GM23338 (cell line): ENCODE measurements around the gene MTERF4. TPM values are rescaled to one million over a fixed set of nuclear protein-coding genes. Genes with fewer than 3 reads are reported as not detected.

Experiments used
- ATAC-seq: fragments of 200-7000 bp; cut with Tn5 transposase; 3 replicates; pipeline ENCODE4 v1.9.1; 2020
- DNase-seq: peaks from one replicate; pipeline ENCODE4 v3.0.0-alpha.2; 2015; ENCODE audit warnings: low spot score
- H2AFZ ChIP-seq: fragments of 200-600 bp; sonication (generic); 2 replicates; pipeline ENCODE4 v1.8.0; 2016; ENCODE audit warnings: antibody characterized with exemption, mild to moderate bottlenecking, moderate library complexity
- H3F3A ChIP-seq: fragments of 200-600 bp; sonication (generic); replicated peaks from 2 replicates; pipeline ENCODE4 v1.8.0; 2017; ENCODE audit warnings: antibody characterized with exemption, mixed run types, low read depth
- H3K27ac ChIP-seq: fragments of 200-600 bp; sonication (generic); 2 replicates; pipeline ENCODE4 v1.6.1; 2016; ENCODE audit warnings: low read depth
- H3K27me3 ChIP-seq: fragments of 200-600 bp; sonication (generic); 2 replicates; pipeline ENCODE4 v1.8.0; 2016; ENCODE audit warnings: mild to moderate bottlenecking, mixed run types, moderate library complexity; ENCODE audit not compliant: insufficient read depth
- H3K36me3 ChIP-seq: fragments of 200-600 bp; sonication (generic); 2 replicates; pipeline ENCODE4 v1.8.0; 2016; ENCODE audit warnings: mild to moderate bottlenecking; ENCODE audit not compliant: insufficient read depth
- H3K4me1 ChIP-seq: fragments of 200-600 bp; sonication (generic); 2 replicates; pipeline ENCODE4 v1.8.0; 2016; ENCODE audit warnings: mild to moderate bottlenecking, moderate library complexity; ENCODE audit not compliant: insufficient read depth
- H3K4me2 ChIP-seq: fragments of 200-600 bp; sonication (generic); 2 replicates; pipeline ENCODE4 v1.7.1; 2017; ENCODE audit warnings: mixed run types
- H3K4me3 ChIP-seq: fragments of 200-600 bp; sonication (generic); 2 replicates; pipeline ENCODE4 v1.6.1; 2016; ENCODE audit warnings: mixed run types
- H3K79me2 ChIP-seq: fragments of 200-600 bp; sonication (generic); replicated peaks from 2 replicates; pipeline ENCODE4 v1.8.0; 2017; ENCODE audit warnings: mild to moderate bottlenecking; ENCODE audit not compliant: insufficient read depth
- H3K9me2 ChIP-seq: fragments of 200-600 bp; sonication (generic); 2 replicates; pipeline ENCODE4 v1.8.0; 2017; ENCODE audit not compliant: insufficient read depth
- H4K20me1 ChIP-seq: fragments of 200-600 bp; sonication (generic); replicated peaks from 2 replicates; pipeline ENCODE4 v1.8.0; 2017; ENCODE audit warnings: mild to moderate bottlenecking; ENCODE audit not compliant: insufficient read depth
- H3K27ac Mint-ChIP-seq: 2 replicates; pipeline ENCODE4 v1.8.0; 2020; ENCODE audit warnings: inconsistent platforms, mild to moderate bottlenecking, moderate library complexity, mixed read lengths
- H3K27me3 Mint-ChIP-seq: 3 replicates; pipeline ENCODE4 v1.8.0; 2022; ENCODE audit warnings: low read depth, mild to moderate bottlenecking, moderate library complexity, mixed read lengths, inconsistent platforms; ENCODE audit not compliant: insufficient read depth, poor library complexity
- H3K36me3 Mint-ChIP-seq: 3 replicates; pipeline ENCODE4 v1.8.0; 2021; ENCODE audit warnings: low read depth, mild to moderate bottlenecking, inconsistent platforms, moderate library complexity, mixed read lengths
- H3K4me1 Mint-ChIP-seq: 3 replicates; pipeline ENCODE4 v1.8.0; 2020; ENCODE audit warnings: mild to moderate bottlenecking, inconsistent platforms, mixed read lengths
- H3K4me3 Mint-ChIP-seq: 3 replicates; pipeline ENCODE4 v1.8.0; 2021; ENCODE audit warnings: moderate library complexity, mild to moderate bottlenecking, inconsistent platforms, mixed read lengths
- H3K9me3 Mint-ChIP-seq: 3 replicates; pipeline ENCODE4 v1.8.0; 2020; ENCODE audit warnings: moderate library complexity, mild to moderate bottlenecking, inconsistent platforms, mixed read lengths
- EZH2 ChIP-seq: fragments of 200-600 bp; sonication (generic); IDR thresholded peaks from one replicate; pipeline ENCODE4 v1.8.0; 2017; ENCODE audit warnings: antibody characterized with exemption, mild to moderate bottlenecking, low read depth; ENCODE audit not compliant: unreplicated experiment
- EZH2phosphoT487 ChIP-seq: fragments of 200-600 bp; sonication (generic); IDR thresholded peaks from one replicate; pipeline ENCODE4 v1.8.1; 2018; ENCODE audit warnings: antibody characterized with exemption; ENCODE audit not compliant: unreplicated experiment
- NANOG ChIP-seq: IDR thresholded peaks from 2 replicates; pipeline ENCODE4 v1.6.1; 2016; ENCODE audit warnings: antibody characterized with exemption, borderline replicate concordance
- POLR2AphosphoS5 ChIP-seq: IDR thresholded peaks from 2 replicates; pipeline ENCODE4 v1.6.1; 2016; ENCODE audit warnings: antibody characterized with exemption, low read depth
- REST ChIP-seq: IDR thresholded peaks from one replicate; pipeline ENCODE4 v1.6.1; 2018; ENCODE audit warnings: antibody characterized with exemption; ENCODE audit not compliant: unreplicated experiment
- ZNF114 ChIP-seq: fragments of 250-450 bp; sonication (Bioruptor Pico); IDR thresholded peaks from 2 replicates; pipeline ENCODE4 v1.5.0; 2020; ENCODE audit warnings: mild to moderate bottlenecking, moderate library complexity
- ZNF331 ChIP-seq: fragments of 250-450 bp; sonication (Bioruptor Pico); IDR thresholded peaks from 2 replicates; pipeline ENCODE4 v1.5.0; 2020; ENCODE audit warnings: low read depth, mild to moderate bottlenecking, moderate library complexity
- polyA plus RNA-seq: library from polyadenylated mRNA; unstranded; fragments of >200 nt; fragmentation: Nextera tagmentation; extraction: Ambion mirVana; gene quantifications from 2 replicates; pipeline ENCODE4 v1.2.1, GENCODE V29; 2016
- total RNA-seq: library from RNA; depleted of rRNA; stranded (reverse); fragments of >200 nt; shearing (Covaris generic); gene quantifications from 2 replicates; pipeline ENCODE4 v1.2.3, GENCODE V29; 2014
- TF ChIP-seq, protein P1 (sequence below): IDR thresholded peaks from 2 replicates; pipeline ENCODE4 v1.6.1; 2016; ENCODE audit warnings: antibody characterized with exemption

Gene MTERF4
- total and polyA plus RNA-seq, 2 experiments from 2014 or later: 15.3 to 63.6 TPM

- Histone ChIP-seq H3F3A (0 out of 2 replicates have a peak, but pooled peaks cover 6% of the 10 kb centered on the region), H3K4me3 (peak within 1 kb of the TSS; percentile 81), H3K36me3 (no peaks in the 10 kb centered on the region), H2AFZ (peak within 1 kb of the TSS; percentile 99), H4K20me1 (peaks cover 24% of the 10 kb centered on the region), H3K27ac (no peak within 1 kb of the TSS), H3K4me1 (peaks cover 26% of the 10 kb centered on the region), H3K79me2 (peaks cover 65% of the 10 kb centered on the region), H3K27me3 (no peaks in the 10 kb centered on the region), H3K4me2 (peak within 1 kb of the TSS; percentile 93), H3K9me2 (no peaks in the 10 kb centered on the region)
- Mint-ChIP-seq H3K36me3 (peaks cover 8% of the 10 kb centered on the region), H3K27me3 (peaks cover 14% of the 10 kb centered on the region), H3K27ac (peak within 1 kb of the TSS; percentile 85; the same call in 1 of the 2 replicates), H3K4me3 (peak within 1 kb of the TSS; percentile 94), H3K4me1 (peaks cover 27% of the 10 kb centered on the region), H3K9me3 (no peaks in the 10 kb centered on the region; the same call in 2 of the 3 replicates)
- TF ChIP-seq POLR2AphosphoS5: peak; percentile 73
- TF ChIP-seq EZH2phosphoT487: no peak
- ATAC-seq: peak; percentile 85
- peak; percentile 99 for DNase-seq
Measured at GRCh38 chr2:241148891-241149674, 47.0 kb upstream of the MTERF4 start, which contains the start of gene PASK. Gene PASK (minus strand): TSS chr2:241149472. CDS start chr2:241143032, 6,440 bp downstream.

DNA sequence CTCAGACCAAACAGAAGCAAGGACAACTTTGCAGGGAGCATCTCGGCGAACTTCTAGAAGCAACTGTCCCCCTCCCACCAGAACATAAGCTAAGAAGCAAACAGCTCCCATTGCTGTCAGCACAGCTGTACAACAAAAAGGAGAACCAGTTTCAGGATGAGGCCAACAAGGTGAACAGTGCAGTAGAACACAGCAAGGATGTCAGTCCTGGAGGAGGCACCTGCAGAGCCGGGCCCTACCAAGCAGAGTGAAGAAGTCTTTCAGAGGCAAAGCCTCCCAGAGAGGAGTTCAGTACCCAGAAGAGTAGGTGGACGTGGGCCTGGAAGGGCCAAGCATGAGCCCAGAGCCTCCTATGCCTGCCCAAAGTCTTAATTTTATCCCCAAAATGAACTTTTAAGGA is 46.2 kb upstream of the MTERF4 start:
- Mint-ChIP-seq H3K4me3 (peak overlapping the region; percentile 94), H3K9me3 (no peaks in the 10 kb centered on the region; the same call in 2 of the 3 replicates), H3K27ac (no peak overlapping the region), H3K36me3 (peaks cover 6% of the 10 kb centered on the region; the same call in 2 of the 3 replicates), H3K27me3 (peaks cover 14% of the 10 kb centered on the region), H3K4me1 (peaks cover 27% of the 10 kb centered on the region)
- TF ChIP-seq, protein P1, sequence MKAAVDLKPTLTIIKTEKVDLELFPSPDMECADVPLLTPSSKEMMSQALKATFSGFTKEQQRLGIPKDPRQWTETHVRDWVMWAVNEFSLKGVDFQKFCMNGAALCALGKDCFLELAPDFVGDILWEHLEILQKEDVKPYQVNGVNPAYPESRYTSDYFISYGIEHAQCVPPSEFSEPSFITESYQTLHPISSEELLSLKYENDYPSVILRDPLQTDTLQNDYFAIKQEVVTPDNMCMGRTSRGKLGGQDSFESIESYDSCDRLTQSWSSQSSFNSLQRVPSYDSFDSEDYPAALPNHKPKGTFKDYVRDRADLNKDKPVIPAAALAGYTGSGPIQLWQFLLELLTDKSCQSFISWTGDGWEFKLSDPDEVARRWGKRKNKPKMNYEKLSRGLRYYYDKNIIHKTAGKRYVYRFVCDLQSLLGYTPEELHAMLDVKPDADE: no peak
- no peak for TF ChIP-seq NANOG
- H3K9me2 ChIP-seq: no peaks in the 10 kb centered on the region
- peak overlapping the region; percentile 93 for H3K4me2 ChIP-seq
- H3K27me3 ChIP-seq: no peaks in the 10 kb centered on the region
- no peak for ATAC-seq
- no peak for DNase-seq
- H3K4me3 ChIP-seq: peak overlapping the region; percentile 81
- H3K27ac ChIP-seq: no peak overlapping the region
- peaks cover 26% of the 10 kb centered on the region for H3K4me1 ChIP-seq
- H3F3A ChIP-seq: 0 out of 2 replicates have a peak, but pooled peaks cover 6% of the 10 kb centered on the region
- peak overlapping the region; percentile 93 for H2AFZ ChIP-seq
- peaks cover 24% of the 10 kb centered on the region for H4K20me1 ChIP-seq
- no peaks in the 10 kb centered on the region for H3K36me3 ChIP-seq
- H3K79me2 ChIP-seq: peaks cover 74% of the 10 kb centered on the region

DNA sequence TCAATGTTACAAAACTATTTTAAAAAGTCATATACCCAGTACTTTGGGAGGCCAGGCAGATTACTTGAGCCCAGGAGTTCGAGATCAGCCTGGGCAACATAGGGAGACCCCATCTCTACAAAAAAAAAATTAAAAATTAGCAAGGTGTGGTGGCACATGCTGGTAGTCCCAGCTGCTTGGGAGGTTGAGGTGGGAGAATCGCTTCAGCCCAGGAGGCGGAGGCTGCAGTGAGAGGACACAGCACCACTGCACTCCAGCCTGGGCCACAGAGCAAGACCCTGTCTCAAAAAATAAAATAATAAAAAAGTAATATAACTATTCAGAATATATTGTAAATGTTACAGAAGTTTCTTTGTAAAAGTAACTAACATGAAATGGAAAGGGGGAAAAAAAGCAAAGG is 45.2 kb upstream of the MTERF4 start:
- Histone ChIP-seq H3K27ac (no peak overlapping the region), H3K9me2 (no peaks in the 10 kb centered on the region), H3K4me3 (no peak overlapping the region), H2AFZ (no peak overlapping the region), H3K27me3 (no peaks in the 10 kb centered on the region), H3K4me1 (peaks cover 23% of the 10 kb centered on the region), H3K4me2 (no peak overlapping the region), H3F3A (0 out of 2 replicates have a peak, but pooled peaks cover 6% of the 10 kb centered on the region), H4K20me1 (peaks cover 22% of the 10 kb centered on the region), H3K36me3 (no peaks in the 10 kb centered on the region), H3K79me2 (peaks cover 72% of the 10 kb centered on the region)
- peaks cover 8% of the 10 kb centered on the region; the same call in 1 of the 3 replicates for H3K36me3 Mint-ChIP-seq
- peaks cover 14% of the 10 kb centered on the region for H3K27me3 Mint-ChIP-seq
- peaks cover 26% of the 10 kb centered on the region for H3K4me1 Mint-ChIP-seq
- ATAC-seq (no peak), DNase-seq (no peak)
- peak overlapping the region; percentile 94; the same call in 1 of the 3 replicates for H3K4me3 Mint-ChIP-seq
- no peak overlapping the region for H3K27ac Mint-ChIP-seq
- H3K9me3 Mint-ChIP-seq: no peaks in the 10 kb centered on the region; the same call in 2 of the 3 replicates
- no peak for TF ChIP-seq EZH2phosphoT487
- TF ChIP-seq ZNF114 (CRISPR knock-in tag): no peak
- no peak for TF ChIP-seq EZH2
- no peak for TF ChIP-seq REST
- TF ChIP-seq ZNF331: no peak
